Suprapubic skin (tissue), 4 donors: Measurements from ENCODE around the gene EPHB6. TPM values are rescaled to one million over a fixed set of nuclear protein-coding genes. Genes with fewer than 3 reads are reported as not detected.
A peak's percentile ranks its signal among the peaks of the same experiment; 100 is the strongest.

Experiments used
- DNase-seq, 2 donors: peaks; one replicate each; pipeline ENCODE4 v3.0.0-alpha.2; 2019; ENCODE audit warnings: low spot score in 2 of 2
- H3K27ac ChIP-seq: fragments of 200-600 bp; sonication (generic); one replicate; pipeline ENCODE4 v1.5.1; 2019
- H3K27me3 ChIP-seq: fragments of 200-600 bp; sonication (generic); one replicate; pipeline ENCODE4 v1.5.1; 2019
- H3K36me3 ChIP-seq: fragments of 200-600 bp; sonication (generic); one replicate; pipeline ENCODE4 v1.5.1; 2019
- H3K4me1 ChIP-seq: fragments of 200-600 bp; sonication (generic); one replicate; pipeline ENCODE4 v1.5.1; 2019
- H3K4me3 ChIP-seq: fragments of 200-600 bp; sonication (generic); one replicate; pipeline ENCODE4 v1.5.1; 2019; ENCODE audit warnings: mild to moderate bottlenecking
- H3K9me3 ChIP-seq: fragments of 200-600 bp; sonication (generic); one replicate; pipeline ENCODE4 v1.5.1; 2019
- EP300 ChIP-seq: sonication (generic); formaldehyde crosslinking; IDR thresholded peaks from one replicate; pipeline ENCODE4 v1.6.1; 2017; ENCODE audit warnings: antibody characterized with exemption
- POLR2A ChIP-seq, 2 donors: fragments of 450-650 bp; IDR thresholded peaks; one replicate each; pipeline ENCODE4 v1.6.1; 2017; ENCODE audit warnings: antibody characterized with exemption in 2 of 2, mild to moderate bottlenecking in 2 of 2, moderate library complexity in 2 of 2
- POLR2AphosphoS5 ChIP-seq, 3 donors: sonication (generic); formaldehyde crosslinking; IDR thresholded peaks; one replicate each; pipeline ENCODE4 v1.6.1; 2017; ENCODE audit warnings: antibody characterized with exemption in 3 of 3
- WGBS: methylation state at CpG from one replicate; pipeline ENCODE4 v1.1.5; 2018; 5-methylcytosine and 5-hydroxymethylcytosine counted together
- total RNA-seq, 4 donors: library from RNA; depleted of rRNA; stranded (reverse); fragments of >200 nt; gene quantifications; one replicate each; pipeline ENCODE4 v1.1.0, GENCODE V29; 2016
- TF ChIP-seq, protein P1 (sequence below), 2 donors: fragments of 200-600 bp in 1 of 2; fragments of 450-650 bp in 1 of 2; sonication (generic) in 1 of 2; IDR thresholded peaks; one replicate each; pipeline ENCODE4 v1.5.1; 2016 to 2019; ENCODE audit warnings: antibody characterized with exemption in 2 of 2, mild to moderate bottlenecking in 1 of 2, moderate library complexity in 1 of 2

Gene EPHB6
- total RNA-seq, 4 donors from 2014 or later: 207 to 299 (median 258) TPM

DNA sequence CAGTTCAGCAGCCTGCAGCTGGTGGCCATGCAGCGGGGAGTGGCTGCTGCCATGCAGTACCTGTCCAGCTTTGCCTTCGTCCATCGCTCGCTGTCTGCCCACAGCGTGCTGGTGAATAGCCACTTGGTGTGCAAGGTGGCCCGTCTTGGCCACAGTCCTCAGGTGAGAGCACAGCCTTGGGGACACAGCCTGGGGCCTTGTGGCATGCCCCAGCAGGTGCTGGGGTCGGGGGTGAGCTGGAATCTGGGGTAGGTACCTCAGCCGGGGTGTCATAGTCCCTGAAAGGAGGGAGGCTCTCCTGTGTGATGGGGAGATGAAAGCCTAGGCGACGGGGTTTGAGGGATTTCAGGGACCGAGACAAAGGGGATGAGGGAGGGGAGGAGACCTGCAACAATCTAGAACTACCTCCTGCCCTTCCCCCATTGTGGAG lies 14.1 kb downstream of the EPHB6 start:
- Histone ChIP-seq H3K4me3 (no peak overlapping the region), H3K4me1 (peaks cover 16% of the 10 kb centered on the region), H3K27ac (no peak overlapping the region), H3K36me3 (peaks cover 49% of the 10 kb centered on the region), H3K27me3 (no peaks in the 10 kb centered on the region), H3K9me3 (no peaks in the 10 kb centered on the region)
- 87% methylated on average over 6 of the region's 11 CpGs for WGBS
- DNase-seq: no peak
- TF ChIP-seq, protein P1, sequence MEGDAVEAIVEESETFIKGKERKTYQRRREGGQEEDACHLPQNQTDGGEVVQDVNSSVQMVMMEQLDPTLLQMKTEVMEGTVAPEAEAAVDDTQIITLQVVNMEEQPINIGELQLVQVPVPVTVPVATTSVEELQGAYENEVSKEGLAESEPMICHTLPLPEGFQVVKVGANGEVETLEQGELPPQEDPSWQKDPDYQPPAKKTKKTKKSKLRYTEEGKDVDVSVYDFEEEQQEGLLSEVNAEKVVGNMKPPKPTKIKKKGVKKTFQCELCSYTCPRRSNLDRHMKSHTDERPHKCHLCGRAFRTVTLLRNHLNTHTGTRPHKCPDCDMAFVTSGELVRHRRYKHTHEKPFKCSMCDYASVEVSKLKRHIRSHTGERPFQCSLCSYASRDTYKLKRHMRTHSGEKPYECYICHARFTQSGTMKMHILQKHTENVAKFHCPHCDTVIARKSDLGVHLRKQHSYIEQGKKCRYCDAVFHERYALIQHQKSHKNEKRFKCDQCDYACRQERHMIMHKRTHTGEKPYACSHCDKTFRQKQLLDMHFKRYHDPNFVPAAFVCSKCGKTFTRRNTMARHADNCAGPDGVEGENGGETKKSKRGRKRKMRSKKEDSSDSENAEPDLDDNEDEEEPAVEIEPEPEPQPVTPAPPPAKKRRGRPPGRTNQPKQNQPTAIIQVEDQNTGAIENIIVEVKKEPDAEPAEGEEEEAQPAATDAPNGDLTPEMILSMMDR (IDR thresholded peaks at IDR 0.05): no peak
- no peak for TF ChIP-seq POLR2AphosphoS5 (IDR thresholded peaks at IDR 0.05)
- TF ChIP-seq POLR2A (IDR thresholded peaks at IDR 0.05): no peak
- TF ChIP-seq EP300: no peak

DNA sequence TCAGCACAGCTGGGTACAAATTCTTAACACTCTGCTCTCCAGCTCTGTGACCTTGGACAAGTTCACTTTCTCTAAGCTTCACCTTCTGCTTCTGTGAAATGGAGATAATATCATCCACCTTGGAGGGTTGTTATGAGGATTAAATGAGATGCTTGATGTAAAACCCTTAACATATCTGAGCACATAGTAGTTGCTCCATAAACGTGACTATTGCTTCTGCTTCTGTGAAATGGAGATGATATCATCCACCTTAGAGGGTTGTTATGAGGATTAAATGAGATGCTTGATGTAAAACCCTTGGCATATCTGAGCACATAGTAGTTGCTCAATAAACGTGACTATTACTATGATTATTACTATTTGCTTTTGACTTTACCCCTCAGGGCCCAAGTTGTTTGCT lies 14.6 kb downstream of the EPHB6 start:
- WGBS: 82% methylated on average over 2 of the region's 2 CpGs
- H3K36me3 ChIP-seq: peaks cover 45% of the 10 kb centered on the region
- no peaks in the 10 kb centered on the region for H3K9me3 ChIP-seq
- H3K27ac ChIP-seq: no peak overlapping the region
- H3K27me3 ChIP-seq: no peaks in the 10 kb centered on the region
- TF ChIP-seq POLR2A (IDR thresholded peaks at IDR 0.05): no peak
- no peak for DNase-seq
- peaks cover 15% of the 10 kb centered on the region for H3K4me1 ChIP-seq
- no peak overlapping the region for H3K4me3 ChIP-seq

DNA sequence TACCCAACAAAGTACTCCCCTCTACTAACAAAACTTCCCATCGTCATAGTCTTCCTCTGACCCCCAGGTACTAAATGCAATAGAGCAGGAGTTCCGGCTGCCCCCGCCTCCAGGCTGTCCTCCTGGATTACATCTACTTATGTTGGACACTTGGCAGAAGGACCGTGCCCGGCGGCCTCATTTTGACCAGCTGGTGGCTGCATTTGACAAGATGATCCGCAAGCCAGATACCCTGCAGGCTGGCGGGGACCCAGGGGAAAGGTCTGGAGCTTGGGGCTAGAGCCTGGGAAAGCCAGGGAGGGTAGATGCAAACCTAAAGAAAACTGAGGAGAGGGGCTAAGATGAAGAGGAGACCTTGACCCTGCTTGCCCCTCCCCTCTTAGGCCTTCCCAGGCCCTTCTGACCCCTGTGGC lies 15.3 kb downstream of the EPHB6 start:
- TF ChIP-seq EP300: no peak
- no peak for TF ChIP-seq POLR2AphosphoS5 (IDR thresholded peaks at IDR 0.05)
- TF ChIP-seq POLR2A (IDR thresholded peaks at IDR 0.05): no peak
- TF ChIP-seq, protein P1 (IDR thresholded peaks at IDR 0.05): no peak
- WGBS: 78% methylated on average over 8 of the region's 8 CpGs
- no peak overlapping the region for H3K27ac ChIP-seq
- no peaks in the 10 kb centered on the region for H3K27me3 ChIP-seq
- H3K9me3 ChIP-seq: no peaks in the 10 kb centered on the region
- no peak overlapping the region for H3K4me3 ChIP-seq
- peaks cover 8% of the 10 kb centered on the region for H3K4me1 ChIP-seq
- H3K36me3 ChIP-seq: peaks cover 42% of the 10 kb centered on the region
- peak in 1 of 2 donors; percentile 63 for DNase-seq

DNA sequence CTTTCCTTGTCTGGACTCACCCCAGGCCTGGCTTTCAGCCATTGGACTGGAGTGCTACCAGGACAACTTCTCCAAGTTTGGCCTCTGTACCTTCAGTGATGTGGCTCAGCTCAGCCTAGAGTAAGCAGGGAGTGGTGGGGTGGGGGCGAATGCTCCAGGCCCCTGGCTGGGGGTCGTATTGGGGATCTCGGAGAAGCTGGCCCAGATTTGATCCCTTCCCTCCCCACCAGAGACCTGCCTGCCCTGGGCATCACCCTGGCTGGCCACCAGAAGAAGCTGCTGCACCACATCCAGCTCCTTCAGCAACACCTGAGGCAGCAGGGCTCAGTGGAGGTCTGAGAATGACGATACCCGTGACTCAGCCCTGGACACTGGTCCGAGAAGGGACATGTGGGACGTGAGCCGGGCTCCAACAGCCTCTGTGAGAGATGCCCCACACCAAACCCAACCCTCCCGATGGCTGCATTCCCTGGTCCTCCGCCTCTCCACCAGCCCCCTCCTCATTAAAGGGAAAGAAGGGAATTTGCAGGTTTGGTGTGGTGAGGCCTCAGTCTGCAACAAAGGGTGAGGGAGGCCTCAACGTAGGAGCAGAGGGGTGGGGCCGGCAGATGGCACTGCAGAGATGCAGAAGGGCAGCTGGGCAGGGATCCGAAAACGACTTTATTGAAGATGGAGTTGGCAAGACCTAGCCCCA lies 15.8 kb downstream of the EPHB6 start:
- Histone ChIP-seq H3K4me3 (no peak overlapping the region), H3K27me3 (no peaks in the 10 kb centered on the region), H3K9me3 (no peaks in the 10 kb centered on the region), H3K4me1 (peaks cover 2% of the 10 kb centered on the region), H3K36me3 (peaks cover 42% of the 10 kb centered on the region), H3K27ac (no peak overlapping the region)
- TF ChIP-seq EP300 (no peak), POLR2AphosphoS5 (IDR thresholded peaks at IDR 0.05) (no peak), POLR2A (IDR thresholded peaks at IDR 0.05) (no peak)
- TF ChIP-seq, protein P1 (IDR thresholded peaks at IDR 0.05): no peak
- 87% methylated on average over 14 of the region's 14 CpGs for WGBS
- DNase-seq: no peak

DNA sequence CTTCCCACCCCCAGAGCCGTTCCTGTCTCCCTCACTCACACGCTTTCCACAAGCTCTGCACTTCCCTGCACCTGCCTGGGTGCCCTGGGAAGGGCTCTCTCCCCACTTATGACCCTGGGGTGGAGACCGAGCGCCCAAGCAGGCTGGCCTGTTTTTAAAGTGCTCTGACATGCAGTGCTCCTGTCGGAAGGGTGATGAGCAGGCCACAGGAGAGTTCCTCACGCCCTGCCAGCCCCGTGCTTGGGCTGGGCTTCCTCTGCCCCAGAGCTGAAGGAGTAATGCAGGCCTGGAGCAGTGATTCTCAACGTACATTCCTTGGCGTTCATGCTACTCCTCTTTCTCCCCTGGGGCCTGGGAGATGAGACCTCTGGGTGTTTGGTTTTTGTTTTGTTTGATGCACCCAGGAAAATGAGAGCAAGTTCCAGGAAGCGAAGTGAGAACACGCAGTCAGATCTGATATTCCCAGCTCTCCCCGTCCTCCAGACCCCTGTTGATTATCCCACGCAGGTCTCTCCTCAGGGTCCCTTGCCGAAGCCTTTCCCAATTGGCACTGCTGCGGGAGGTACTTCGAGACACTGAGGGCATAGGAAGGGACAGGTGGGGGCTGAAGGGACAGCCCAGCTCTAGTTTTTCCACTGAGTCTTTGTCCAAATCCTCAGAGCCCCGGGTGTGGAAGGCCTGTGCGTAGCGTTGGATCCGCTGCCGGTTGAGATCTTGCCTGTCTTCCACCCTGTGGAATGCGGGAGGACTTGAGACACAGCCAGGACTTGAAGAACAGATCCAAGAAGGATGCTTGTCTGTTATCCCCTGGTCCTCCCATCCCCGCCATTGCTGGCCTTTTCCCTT lies 16.6 kb downstream of the EPHB6 start:
- TF ChIP-seq, protein P1 (IDR thresholded peaks at IDR 0.05): no peak
- no peak for TF ChIP-seq POLR2A (IDR thresholded peaks at IDR 0.05)
- TF ChIP-seq EP300: no peak
- TF ChIP-seq POLR2AphosphoS5 (IDR thresholded peaks at IDR 0.05): no peak
- Histone ChIP-seq H3K4me3 (no peak overlapping the region), H3K27ac (no peak overlapping the region), H3K4me1 (no peaks in the 10 kb centered on the region), H3K36me3 (peaks cover 42% of the 10 kb centered on the region), H3K9me3 (no peaks in the 10 kb centered on the region), H3K27me3 (no peaks in the 10 kb centered on the region)
- WGBS: 68% methylated on average over 23 of the region's 23 CpGs
- DNase-seq: no peak
